C4-2B (cell line): ENCODE data around the gene AR.

Experiments used
- H3K27ac ChIP-seq: fragments of 450-650 bp; 2 replicates; pipeline ENCODE4 v1.5.1; 2017
- ZFX ChIP-seq: fragments of 450-650 bp; IDR thresholded peaks from 2 replicates; pipeline ENCODE4 v1.6.1; 2017
- TF ChIP-seq, protein P1 (sequence below): fragments of 450-650 bp; conservative IDR thresholded peaks from 2 replicates; pipeline ENCODE4 v1.5.1; 2017; ENCODE audit warnings: mild to moderate bottlenecking

Gene AR

GRCh38 chrX:67523932-67524331 is 19.9 kb upstream of the AR start:
- peak overlapping the region; percentile 25; the same call in 1 of the 2 replicates for H3K27ac ChIP-seq
- TF ChIP-seq ZFX, result no peak
- TF ChIP-seq, protein P1, sequence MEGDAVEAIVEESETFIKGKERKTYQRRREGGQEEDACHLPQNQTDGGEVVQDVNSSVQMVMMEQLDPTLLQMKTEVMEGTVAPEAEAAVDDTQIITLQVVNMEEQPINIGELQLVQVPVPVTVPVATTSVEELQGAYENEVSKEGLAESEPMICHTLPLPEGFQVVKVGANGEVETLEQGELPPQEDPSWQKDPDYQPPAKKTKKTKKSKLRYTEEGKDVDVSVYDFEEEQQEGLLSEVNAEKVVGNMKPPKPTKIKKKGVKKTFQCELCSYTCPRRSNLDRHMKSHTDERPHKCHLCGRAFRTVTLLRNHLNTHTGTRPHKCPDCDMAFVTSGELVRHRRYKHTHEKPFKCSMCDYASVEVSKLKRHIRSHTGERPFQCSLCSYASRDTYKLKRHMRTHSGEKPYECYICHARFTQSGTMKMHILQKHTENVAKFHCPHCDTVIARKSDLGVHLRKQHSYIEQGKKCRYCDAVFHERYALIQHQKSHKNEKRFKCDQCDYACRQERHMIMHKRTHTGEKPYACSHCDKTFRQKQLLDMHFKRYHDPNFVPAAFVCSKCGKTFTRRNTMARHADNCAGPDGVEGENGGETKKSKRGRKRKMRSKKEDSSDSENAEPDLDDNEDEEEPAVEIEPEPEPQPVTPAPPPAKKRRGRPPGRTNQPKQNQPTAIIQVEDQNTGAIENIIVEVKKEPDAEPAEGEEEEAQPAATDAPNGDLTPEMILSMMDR, result no peak

DNA sequence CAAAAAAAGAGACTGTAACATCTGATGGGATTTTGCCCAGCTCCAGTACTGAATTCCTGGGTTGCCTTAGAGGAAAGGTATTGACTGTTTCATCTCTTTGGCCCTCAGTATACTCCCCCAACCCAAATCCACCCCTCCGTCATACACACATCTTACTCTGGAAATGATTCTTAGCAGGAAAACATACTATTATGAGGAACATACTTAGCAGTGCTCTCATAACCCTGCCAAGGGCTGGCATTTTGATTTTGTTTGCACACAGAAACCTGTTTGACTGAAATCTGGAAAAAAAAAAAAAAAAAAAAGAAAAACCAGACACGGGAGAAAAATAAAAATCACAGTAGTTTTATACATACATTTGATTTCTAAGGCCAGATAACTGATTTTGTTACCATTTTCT is 19.4 kb upstream of the AR start:
- TF ChIP-seq, protein P1, result no peak
- no peak for TF ChIP-seq ZFX
- H3K27ac ChIP-seq, result peak overlapping the region; percentile 62; the same call in 1 of the 2 replicates

- peak overlapping the region; percentile 62 for H3K27ac ChIP-seq
- TF ChIP-seq, protein P1, result no peak
- TF ChIP-seq ZFX, result no peak
Measured at GRCh38 chrX:67524950-67525691, 18.7 kb upstream of the AR start.

DNA sequence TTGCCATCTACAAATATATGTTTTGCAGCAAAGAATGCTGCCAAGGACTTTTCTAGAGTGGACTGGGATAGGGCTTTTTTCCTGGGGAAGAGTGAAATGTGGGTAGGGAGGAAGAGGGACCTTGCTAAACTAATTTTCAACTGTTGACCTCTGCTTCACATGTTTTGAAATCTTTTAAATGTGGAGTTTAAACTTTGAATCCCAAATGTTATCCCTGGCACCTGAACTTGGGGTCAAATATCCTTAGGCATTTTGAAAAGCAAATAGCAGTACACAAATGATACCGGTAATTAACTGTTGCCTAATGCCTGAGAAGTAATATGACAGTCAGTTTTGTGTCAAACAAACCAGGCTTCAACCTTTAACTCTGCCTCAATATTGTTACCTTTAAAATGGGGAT is 7.3 kb upstream of the AR start:
- H3K27ac ChIP-seq, result no peak overlapping the region
- no peak for TF ChIP-seq ZFX
- TF ChIP-seq, protein P1, result no peak

DNA sequence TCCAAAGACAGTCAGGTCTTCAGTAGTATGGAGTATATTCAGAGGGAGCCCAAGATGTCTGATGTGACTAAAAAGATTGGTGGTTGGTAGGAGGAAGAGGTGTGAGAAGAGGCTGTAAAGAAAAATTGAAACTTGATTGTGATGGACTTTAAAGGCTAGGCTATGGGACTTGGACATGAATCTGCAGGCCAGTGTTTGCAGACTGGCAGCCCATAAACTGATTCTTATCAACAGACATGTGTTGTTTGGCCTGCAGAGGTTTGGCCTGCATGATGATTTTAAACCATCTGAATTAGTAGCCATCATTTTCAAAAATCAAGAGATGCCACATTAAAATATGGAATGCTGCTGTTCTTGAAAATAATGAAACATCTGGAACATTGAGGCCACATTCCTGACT is 5.4 kb upstream of the AR start:
- TF ChIP-seq ZFX, result no peak
- no peak overlapping the region for H3K27ac ChIP-seq

- peak overlapping the region; percentile 99 for H3K27ac ChIP-seq
- TF ChIP-seq, protein P1, result no peak
- TF ChIP-seq ZFX, result no peak
Measured at GRCh38 chrX:67544281-67545035, 637 bp downstream of the AR start.

DNA sequence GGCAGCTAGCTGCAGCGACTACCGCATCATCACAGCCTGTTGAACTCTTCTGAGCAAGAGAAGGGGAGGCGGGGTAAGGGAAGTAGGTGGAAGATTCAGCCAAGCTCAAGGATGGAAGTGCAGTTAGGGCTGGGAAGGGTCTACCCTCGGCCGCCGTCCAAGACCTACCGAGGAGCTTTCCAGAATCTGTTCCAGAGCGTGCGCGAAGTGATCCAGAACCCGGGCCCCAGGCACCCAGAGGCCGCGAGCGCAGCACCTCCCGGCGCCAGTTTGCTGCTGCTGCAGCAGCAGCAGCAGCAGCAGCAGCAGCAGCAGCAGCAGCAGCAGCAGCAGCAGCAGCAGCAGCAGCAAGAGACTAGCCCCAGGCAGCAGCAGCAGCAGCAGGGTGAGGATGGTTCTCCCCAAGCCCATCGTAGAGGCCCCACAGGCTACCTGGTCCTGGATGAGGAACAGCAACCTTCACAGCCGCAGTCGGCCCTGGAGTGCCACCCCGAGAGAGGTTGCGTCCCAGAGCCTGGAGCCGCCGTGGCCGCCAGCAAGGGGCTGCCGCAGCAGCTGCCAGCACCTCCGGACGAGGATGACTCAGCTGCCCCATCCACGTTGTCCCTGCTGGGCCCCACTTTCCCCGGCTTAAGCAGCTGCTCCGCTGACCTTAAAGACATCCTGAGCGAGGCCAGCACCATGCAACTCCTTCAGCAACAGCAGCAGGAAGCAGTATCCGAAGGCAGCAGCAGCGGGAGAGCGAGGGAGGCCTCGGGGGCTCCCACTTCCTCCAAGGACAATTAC is 1.4 kb downstream of the AR start:
- no peak for TF ChIP-seq ZFX
- TF ChIP-seq, protein P1, result peak; percentile 13
- peak overlapping the region; percentile 99 for H3K27ac ChIP-seq
